ENCODE data around the gene RAD1.

GRCh38 chr5:34957321-34957720, 42.0 kb upstream of the RAD1 start:
- TF ChIP-seq, protein P1, sequence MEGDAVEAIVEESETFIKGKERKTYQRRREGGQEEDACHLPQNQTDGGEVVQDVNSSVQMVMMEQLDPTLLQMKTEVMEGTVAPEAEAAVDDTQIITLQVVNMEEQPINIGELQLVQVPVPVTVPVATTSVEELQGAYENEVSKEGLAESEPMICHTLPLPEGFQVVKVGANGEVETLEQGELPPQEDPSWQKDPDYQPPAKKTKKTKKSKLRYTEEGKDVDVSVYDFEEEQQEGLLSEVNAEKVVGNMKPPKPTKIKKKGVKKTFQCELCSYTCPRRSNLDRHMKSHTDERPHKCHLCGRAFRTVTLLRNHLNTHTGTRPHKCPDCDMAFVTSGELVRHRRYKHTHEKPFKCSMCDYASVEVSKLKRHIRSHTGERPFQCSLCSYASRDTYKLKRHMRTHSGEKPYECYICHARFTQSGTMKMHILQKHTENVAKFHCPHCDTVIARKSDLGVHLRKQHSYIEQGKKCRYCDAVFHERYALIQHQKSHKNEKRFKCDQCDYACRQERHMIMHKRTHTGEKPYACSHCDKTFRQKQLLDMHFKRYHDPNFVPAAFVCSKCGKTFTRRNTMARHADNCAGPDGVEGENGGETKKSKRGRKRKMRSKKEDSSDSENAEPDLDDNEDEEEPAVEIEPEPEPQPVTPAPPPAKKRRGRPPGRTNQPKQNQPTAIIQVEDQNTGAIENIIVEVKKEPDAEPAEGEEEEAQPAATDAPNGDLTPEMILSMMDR (IDR thresholded peaks at IDR 0.05), result no peak
- TF ChIP-seq ZFX (IDR thresholded peaks at IDR 0.05; ENCODE audit: borderline replicate concordance), result no peak

Data from 22Rv1 (cell line).